Left ventricle myocardium inferior (tissue), 1 donor: ENCODE measurements around the gene TPRA1. TPM values are rescaled to one million over a fixed set of nuclear protein-coding genes. Genes with fewer than 3 reads are reported as not detected.

ENCODE experiments used
- DNase-seq: peaks from one replicate; pipeline ENCODE4 v3.0.0-alpha.2; 2020
- H3K27ac ChIP-seq: fragments of 200-600 bp; replicated peaks from 2 replicates; pipeline ENCODE4 v1.8.0; 2021
- H3K27me3 ChIP-seq: fragments of 200-600 bp; 2 replicates; pipeline ENCODE4 v1.8.0; 2021; ENCODE audit warnings: low read depth
- H3K36me3 ChIP-seq: fragments of 200-600 bp; 2 replicates; pipeline ENCODE4 v1.8.0; 2021
- H3K4me1 ChIP-seq: fragments of 200-600 bp; 2 replicates; pipeline ENCODE4 v1.8.0; 2021
- H3K4me3 ChIP-seq: fragments of 200-600 bp; 2 replicates; pipeline ENCODE4 v1.8.0; 2021; ENCODE audit warnings: mild to moderate bottlenecking, moderate library complexity
- H3K9me3 ChIP-seq: fragments of 200-600 bp; replicated peaks from 2 replicates; pipeline ENCODE4 v1.8.0; 2021
- intact Hi-C: fragments of 100-400 bp; cut with micrococcal nuclease; formaldehyde crosslinking; loops from one replicate; pipeline ENCODE4 v1.11.0; 2022
- long read RNA-seq: library from polyadenylated mRNA; unstranded; transcript quantifications from one replicate; pipeline ENCODE4 v2.0.0, GENCODE V29; 2021
- total RNA-seq: library from RNA; stranded (reverse); fragmentation: NEBNext Ultra II Directional; extraction: Animal tissue kit (Norgen Biotek cat#: 25700); gene quantifications from one replicate; pipeline ENCODE4 v1.2.1, GENCODE V29; 2021
- TF ChIP-seq, protein P1 (sequence below): fragments of 200-600 bp; IDR thresholded peaks from 2 replicates; pipeline ENCODE4 v1.8.0; 2021; ENCODE audit warnings: antibody characterized with exemption, mild to moderate bottlenecking, borderline replicate concordance
- donor health status: DM: no; HTN: yes; CAD: no; lungs with severe emphysema.

Gene TPRA1
- total RNA-seq: 17.4 TPM
- long read RNA-seq, transcript TPRA1-202 (11 exons, 1,933 nt): major isoform, 53 of 92 reads
- long read RNA-seq, partial matches to known transcripts: 3 of 92 reads
- long read RNA-seq, other reads (novel, unspliced or antisense): 32 of 92 reads

GRCh38 chr3:127590593-127591465, at the start of gene TPRA1:
TSS of gene TPRA1 (minus strand) at chr3:127590733. CDS start at chr3:127580146, 10,587 bp downstream.
- Histone ChIP-seq H3K36me3 (no peaks in the 10 kb centered on the region), H3K9me3 (no peaks in the 10 kb centered on the region), H3K4me3 (peak within 1 kb of the TSS; percentile 95), H3K27ac (peak within 1 kb of the TSS; percentile 96), H3K27me3 (no peaks in the 10 kb centered on the region), H3K4me1 (peaks cover 58% of the 10 kb centered on the region)
- DNase-seq: peak; percentile 89
- TF ChIP-seq, protein P1, sequence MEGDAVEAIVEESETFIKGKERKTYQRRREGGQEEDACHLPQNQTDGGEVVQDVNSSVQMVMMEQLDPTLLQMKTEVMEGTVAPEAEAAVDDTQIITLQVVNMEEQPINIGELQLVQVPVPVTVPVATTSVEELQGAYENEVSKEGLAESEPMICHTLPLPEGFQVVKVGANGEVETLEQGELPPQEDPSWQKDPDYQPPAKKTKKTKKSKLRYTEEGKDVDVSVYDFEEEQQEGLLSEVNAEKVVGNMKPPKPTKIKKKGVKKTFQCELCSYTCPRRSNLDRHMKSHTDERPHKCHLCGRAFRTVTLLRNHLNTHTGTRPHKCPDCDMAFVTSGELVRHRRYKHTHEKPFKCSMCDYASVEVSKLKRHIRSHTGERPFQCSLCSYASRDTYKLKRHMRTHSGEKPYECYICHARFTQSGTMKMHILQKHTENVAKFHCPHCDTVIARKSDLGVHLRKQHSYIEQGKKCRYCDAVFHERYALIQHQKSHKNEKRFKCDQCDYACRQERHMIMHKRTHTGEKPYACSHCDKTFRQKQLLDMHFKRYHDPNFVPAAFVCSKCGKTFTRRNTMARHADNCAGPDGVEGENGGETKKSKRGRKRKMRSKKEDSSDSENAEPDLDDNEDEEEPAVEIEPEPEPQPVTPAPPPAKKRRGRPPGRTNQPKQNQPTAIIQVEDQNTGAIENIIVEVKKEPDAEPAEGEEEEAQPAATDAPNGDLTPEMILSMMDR: peak; percentile 42
- intact Hi-C loops: no loop called here

GRCh38 chr3:127640042-127640355, 49.5 kb upstream of the TPRA1 start:
- no peak for DNase-seq
- Histone ChIP-seq H3K9me3 (no peaks in the 10 kb centered on the region), H3K4me3 (no peak overlapping the region), H3K27ac (no peak overlapping the region), H3K27me3 (peaks cover 9% of the 10 kb centered on the region), H3K36me3 (no peaks in the 10 kb centered on the region), H3K4me1 (no peaks in the 10 kb centered on the region)
- intact Hi-C loops: no loop called here
- TF ChIP-seq, protein P1: no peak

- intact Hi-C loops: no loop called here
- no peaks in the 10 kb centered on the region for H3K9me3 ChIP-seq
- H3K4me3 ChIP-seq: no peak overlapping the region
- H3K27ac ChIP-seq: no peak overlapping the region
- no peak for DNase-seq
- TF ChIP-seq, protein P1: no peak
- peaks cover 9% of the 10 kb centered on the region for H3K27me3 ChIP-seq
- H3K36me3 ChIP-seq: no peaks in the 10 kb centered on the region
- H3K4me1 ChIP-seq: no peaks in the 10 kb centered on the region
These were observed 48.9 kb upstream of the TPRA1 start for GRCh38 chr3:127639173-127640041.

GRCh38 chr3:127637971-127638370, 47.4 kb upstream of the TPRA1 start:
- no peaks in the 10 kb centered on the region for H3K36me3 ChIP-seq
- peaks cover 11% of the 10 kb centered on the region for H3K27me3 ChIP-seq
- no peak overlapping the region for H3K4me3 ChIP-seq
- no peak for DNase-seq
- H3K9me3 ChIP-seq: no peaks in the 10 kb centered on the region
- intact Hi-C loops: no loop called here
- H3K27ac ChIP-seq: no peak overlapping the region
- TF ChIP-seq, protein P1: no peak
- H3K4me1 ChIP-seq: no peaks in the 10 kb centered on the region

DNA sequence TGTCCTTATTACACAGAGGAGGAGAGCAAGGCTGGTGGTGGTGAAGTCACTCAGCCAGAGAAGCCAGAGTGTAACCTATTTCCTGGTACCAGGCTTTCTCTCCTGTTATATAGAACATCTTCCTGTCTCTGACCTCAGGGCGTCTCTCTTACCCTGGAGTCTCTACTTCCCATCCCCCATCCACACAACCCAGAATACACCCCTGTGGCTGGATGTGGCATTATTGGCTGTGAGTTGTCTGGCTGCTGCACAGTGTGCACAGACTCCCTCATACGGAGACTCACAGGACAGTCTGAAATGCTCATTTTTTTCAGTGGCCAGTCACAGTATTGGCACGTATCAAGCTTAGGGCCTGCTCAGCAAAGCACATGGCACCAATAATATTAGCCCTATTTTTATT, 47.0 kb upstream of the TPRA1 start:
- Histone ChIP-seq H3K4me3 (no peak overlapping the region), H3K36me3 (no peaks in the 10 kb centered on the region), H3K27me3 (peaks cover 16% of the 10 kb centered on the region), H3K4me1 (no peaks in the 10 kb centered on the region), H3K27ac (no peak overlapping the region), H3K9me3 (no peaks in the 10 kb centered on the region)
- DNase-seq: no peak
- TF ChIP-seq, protein P1: no peak
- intact Hi-C loops: no loop called here
